GM12878 (cell line): Measurements from ENCODE around the gene SLC22A23. TPM values are rescaled to one million over a fixed set of nuclear protein-coding genes. Genes with fewer than 3 reads are reported as not detected.

Source experiments
- ATAC-seq: fragments of 200-7000 bp; cut with Tn5 transposase; 3 replicates; pipeline ENCODE4 v1.9.1; 2020; ENCODE audit warnings: mild to moderate bottlenecking, moderate library complexity
- BruUV-seq: library from RNA; stranded (reverse); fragments of 400-500 nt; replicated peaks from 2 replicates; lab custom pipeline; 2021; lab: Mats Ljungman, UMichigan
- CTCF ChIA-PET: fragments of 300-600 bp; sonication (Branson Sonifier 250); formaldehyde crosslinking; extraction: SDS; loops from one replicate; lab custom pipeline; 2021; ENCODE audit warnings: inconsistent platforms; lab: Yijun Ruan, JAX
- POLR2A ChIA-PET: fragments of 350-600 bp; formaldehyde crosslinking; extraction: SDS; loops from one replicate; lab custom pipeline; 2021; ENCODE audit warnings: inconsistent platforms; lab: Charles Lee
- RAD21 ChIA-PET: fragments of 300-600 bp; sonication (Branson Sonifier 250); formaldehyde crosslinking; loops from one replicate; lab custom pipeline; 2023; ENCODE audit warnings: antibody characterized with exemption; ENCODE audit not compliant: unreplicated experiment; lab: Charles Lee
- SMC1A ChIA-PET: fragments of 300-600 bp; sonication (Branson Sonifier 250); formaldehyde crosslinking; loops from one replicate; lab custom pipeline; 2023; ENCODE audit not compliant: unreplicated experiment, uncharacterized antibody; lab: Charles Lee
- DNase-seq: peaks from one replicate; pipeline ENCODE4 v3.0.0-alpha.2; 2011; ENCODE audit warnings: low read depth, low spot score
- FAIRE-seq: peaks from 3 replicates; lab custom pipeline; 2011; peaks lifted over from hg19 to GRCh38; lab: Jason Lieb, UNC
- H2AFZ ChIP-seq: 2 replicates; pipeline ENCODE4 v1.6.0; 2011; ENCODE audit warnings: low read depth, low read length, control low read depth; ENCODE audit not compliant: control insufficient read depth
- H3K27ac ChIP-seq: 2 replicates; pipeline ENCODE4 v1.5.1; 2011; ENCODE audit warnings: control low read depth; ENCODE audit not compliant: control insufficient read depth, insufficient read depth
- H3K27me3 ChIP-seq, 2 experiments: replicated peaks in 1 of 2; 2 replicates each; pipeline versions ENCODE4 v1.6.0 to v1.6.1; 2011; ENCODE audit warnings: low read length in 1 of 2; ENCODE audit not compliant: control insufficient read depth in 2 of 2, insufficient read depth in 2 of 2
- H3K36me3 ChIP-seq, 2 experiments: 2 replicates each; pipeline ENCODE4 v1.5.1; 2011; ENCODE audit warnings: low read length in 1 of 2; ENCODE audit not compliant: control insufficient read depth in 2 of 2, insufficient read depth in 2 of 2
- H3K4me1 ChIP-seq: 2 replicates; pipeline ENCODE4 v1.6.1; 2011; ENCODE audit warnings: mild to moderate bottlenecking, low read length, moderate library complexity, mixed read lengths; ENCODE audit not compliant: control insufficient read depth, insufficient read depth
- H3K4me2 ChIP-seq: 2 replicates; pipeline ENCODE4 v1.6.0; 2011; ENCODE audit warnings: control low read depth; ENCODE audit not compliant: control insufficient read depth, insufficient read depth
- H3K4me3 ChIP-seq: fragments of 200-600 bp; sonication (generic); 2 replicates; pipeline ENCODE4 v1.5.1; 2016
- H3K79me2 ChIP-seq: 2 replicates; pipeline ENCODE4 v1.6.0; 2011; ENCODE audit warnings: low read length; ENCODE audit not compliant: control insufficient read depth, insufficient read depth
- H3K9ac ChIP-seq: 2 replicates; pipeline ENCODE4 v1.8.0; 2011; ENCODE audit warnings: low read length, control low read depth, mixed read lengths; ENCODE audit not compliant: control insufficient read depth, insufficient read depth
- H3K9me3 ChIP-seq: replicated peaks from 3 replicates; pipeline ENCODE4 v1.5.1; 2011; ENCODE audit warnings: mild to moderate bottlenecking, low read length; ENCODE audit not compliant: control insufficient read depth, insufficient read depth
- H4K20me1 ChIP-seq: 2 replicates; pipeline ENCODE4 v1.6.0; 2011; ENCODE audit not compliant: control insufficient read depth, insufficient read depth
- CEBPB ChIP-seq, 2 experiments: fragments of 150-350 bp in 1 of 2; IDR thresholded peaks; 2 replicates each; pipeline ENCODE4 v1.6.1; 2012 to 2014; ENCODE audit warnings: low read depth in 2 of 2, low read length in 2 of 2, borderline replicate concordance in 1 of 2, inconsistent platforms in 1 of 2
- EZH2 ChIP-seq: IDR thresholded peaks from 2 replicates; pipeline ENCODE4 v1.6.1; 2012; ENCODE audit warnings: low read depth, mild to moderate bottlenecking, control low read depth, inconsistent platforms, low read length, borderline replicate concordance; ENCODE audit not compliant: control insufficient read depth
- KAT2A ChIP-seq: conservative IDR thresholded peaks from 2 replicates; pipeline ENCODE4 v1.6.1; 2011; ENCODE audit warnings: low read depth, low read length; ENCODE audit not compliant: control insufficient read depth
- KDM1A ChIP-seq: fragments of 200-600 bp; sonication (generic); IDR thresholded peaks from 2 replicates; pipeline ENCODE4 v1.6.1; 2016; ENCODE audit warnings: borderline replicate concordance
- LARP7 ChIP-seq: fragments of 450-650 bp; IDR thresholded peaks from 2 replicates; pipeline ENCODE4 v1.6.1; 2017; ENCODE audit warnings: mild to moderate bottlenecking
- MEF2A ChIP-seq: IDR thresholded peaks from 2 replicates; pipeline ENCODE4 v1.6.1; 2011; ENCODE audit warnings: low read depth, mild to moderate bottlenecking, low read length, moderate library complexity; ENCODE audit not compliant: insufficient read depth
- PKNOX1 ChIP-seq: fragments of 450-650 bp; IDR thresholded peaks from 2 replicates; pipeline ENCODE4 v1.6.1; 2016; ENCODE audit warnings: mild to moderate bottlenecking
- RAD21 ChIP-seq: IDR thresholded peaks from 2 replicates; pipeline ENCODE4 v1.6.1; 2011; ENCODE audit warnings: mild to moderate bottlenecking, low read depth, low read length, moderate library complexity; ENCODE audit not compliant: insufficient read depth
- RB1 ChIP-seq: fragments of 450-650 bp; formaldehyde crosslinking; IDR thresholded peaks from 2 replicates; pipeline ENCODE4 v1.6.1; 2017; ENCODE audit warnings: mild to moderate bottlenecking, borderline replicate concordance
- RELB ChIP-seq: fragments of 450-650 bp; IDR thresholded peaks from 2 replicates; pipeline ENCODE4 v1.6.1; 2017; ENCODE audit warnings: low read depth, mild to moderate bottlenecking, moderate library complexity
- STAT3 ChIP-seq: IDR thresholded peaks from 2 replicates; pipeline ENCODE4 v1.6.1; 2011; ENCODE audit warnings: low read depth, low read length, improper control_type of control experiment
- SUZ12 ChIP-seq: fragments of 200-600 bp; sonication (generic); IDR thresholded peaks from one replicate; pipeline ENCODE4 v1.6.1; 2018; ENCODE audit warnings: antibody characterized with exemption, mild to moderate bottlenecking; ENCODE audit not compliant: unreplicated experiment
- ZZZ3 ChIP-seq: IDR thresholded peaks from 2 replicates; pipeline ENCODE4 v1.6.1; 2011; ENCODE audit warnings: low read depth; ENCODE audit not compliant: control insufficient read depth, insufficient read length
- WGBS: methylation state at CpG from one replicate; pipeline ENCODE4 v1.1.6; 2016; ENCODE audit warnings: low lambda C conversion rate; ENCODE audit not compliant: insufficient replicate concordance, insufficient coverage; ENCODE audit errors: missing lambda C conversion rate; 5-methylcytosine and 5-hydroxymethylcytosine counted together
- in situ Hi-C: fragments of 300-500 bp; cut with MboI; formaldehyde crosslinking; loops from 9 replicates; pipeline ENCODE4 v1.14.3; 2018; ENCODE audit warnings: mixed read lengths
- intact Hi-C: fragments of 100-400 bp; cut with micrococcal nuclease; formaldehyde crosslinking; loops from one replicate; pipeline ENCODE4 v1.14.2; 2022; ENCODE audit not compliant: unreplicated experiment
- polyA plus RNA-seq, 11 experiments: library from polyadenylated mRNA; depleted of rRNA in 4 of 11; unstranded in 6 of 11; stranded (reverse) in 5 of 11; fragments of >200 nt; fragmentation: Nextera tagmentation in 4 of 11; fragmentation: Illumina TruSeq in 1 of 11; extraction: Ambion mirVana in 4 of 11; extraction: Trizol in 1 of 11; gene quantifications; 1 replicate in 1 of 11; 2 replicates in 10 of 11; pipeline versions ENCODE4 v1.2.1 to v1.2.3, GENCODE V29; 2011 to 2016; ENCODE audit warnings: inconsistent platforms in 2 of 11, missing spikeins in 2 of 11, low read depth in 1 of 11
- total RNA-seq, 4 experiments: library from RNA; depleted of rRNA in 3 of 4; stranded (reverse); fragments of >200 nt in 3 of 4; fragmentation: Illumina TruSeq in 1 of 4; extraction: Trizol in 1 of 4; gene quantifications; 2 replicates each; pipeline versions ENCODE4 v1.2.1 to v1.2.3, GENCODE V29; 2013 to 2021

SLC22A23 gene
- total and polyA plus RNA-seq, 10 of the 15 experiments (the other 5 are each of a cell fraction or from before 2014, with no cell fraction given), result 0.20 to 2.4 (median 0.74) TPM

- Histone ChIP-seq H3K4me2 (no peak overlapping the region), H3K27me3 (peaks cover 0 to under 1% of the 10 kb centered on the region in 2 experiments; a peak in 1 of 4 replicates), H3K4me1 (no peaks in the 10 kb centered on the region), H4K20me1 (no peaks in the 10 kb centered on the region), H2AFZ (no peak overlapping the region), H3K9me3 (no peaks in the 10 kb centered on the region), H3K79me2 (no peaks in the 10 kb centered on the region), H3K9ac (no peak overlapping the region), H3K4me3 (no peak overlapping the region), H3K27ac (no peak overlapping the region), H3K36me3 (no peaks in the 10 kb centered on the region)
- CTCF ChIA-PET, result interaction anchor here (1.0 to 1.5 kb wide), 2 partner anchors 158 to 436 kb away, joined by 4 to 6 read pairs; no protein-coding TSS in a partner anchor
- ATAC-seq (no peak), FAIRE-seq (no peak), DNase-seq (no peak)
- RAD21 ChIA-PET, result interaction anchor here (0.9 to 1.1 kb wide), 2 partner anchors 17 to 435 kb away, joined by 3 read pairs; no protein-coding TSS in a partner anchor
- 16% methylated on average over 9 of the region's 11 CpGs for WGBS
- in situ Hi-C loops, result no loop called here
- TF ChIP-seq RELB, result no peak
- no TSS peak for BruUV-seq
- POLR2A ChIA-PET, result no interaction called here
- intact Hi-C loops, result no loop called here
- SMC1A ChIA-PET, result interaction anchor here (0.8 to 1.2 kb wide), 4 partner anchors 28 to 115 kb away, joined by 3 to 4 read pairs (median 4); no protein-coding TSS in a partner anchor
Measured at GRCh38 chr6:3296537-3296936, 160.3 kb downstream of the SLC22A23 start.

- FAIRE-seq (no peak), DNase-seq (no peak), ATAC-seq (no peak)
- no peaks in the 10 kb centered on the region for H3K4me1 ChIP-seq
- no peak overlapping the region for H2AFZ ChIP-seq
- no peaks in the 10 kb centered on the region for H3K79me2 ChIP-seq
- H3K36me3 ChIP-seq, result no peaks in the 10 kb centered on the region
- no TSS peak for BruUV-seq
- in situ Hi-C loops, result no loop called here
- H3K9me3 ChIP-seq, result no peaks in the 10 kb centered on the region
- ChIA-PET RAD21 (interaction anchor here (0.9 to 1.1 kb wide), 2 partner anchors 16 to 436 kb away, joined by 3 read pairs; no protein-coding TSS in a partner anchor), SMC1A (interaction anchor here (0.8 to 1.2 kb wide), 4 partner anchors 28 to 115 kb away, joined by 3 to 4 read pairs (median 4); no protein-coding TSS in a partner anchor), CTCF (interaction anchor here (1.0 to 1.5 kb wide), 2 partner anchors 158 to 436 kb away, joined by 4 to 6 read pairs; no protein-coding TSS in a partner anchor), POLR2A (no interaction called here)
- 42% methylated on average over 10 of the region's 10 CpGs for WGBS
- no peak overlapping the region for H3K9ac ChIP-seq
- no peak overlapping the region for H3K27ac ChIP-seq
- no peak overlapping the region for H3K4me3 ChIP-seq
- intact Hi-C loops, result no loop called here
- H4K20me1 ChIP-seq, result no peaks in the 10 kb centered on the region
- H3K4me2 ChIP-seq, result no peak overlapping the region
- H3K27me3 ChIP-seq, result no peaks in the 10 kb centered on the region
- TF ChIP-seq RAD21 (no peak), PKNOX1 (no peak), CEBPB (IDR thresholded peaks at IDR 0.05; ENCODE audit: borderline replicate concordance in 1 of 2, low read depth in 2 of 2, low read length in 2 of 2) (no peak), EZH2 (no peak), KDM1A (no peak), SUZ12 (no peak), RB1 (no peak), STAT3 (no peak), ZZZ3 (no peak), MEF2A (no peak), KAT2A (no peak), LARP7 (no peak)
Measured at GRCh38 chr6:3296078-3296477, 160.8 kb downstream of the SLC22A23 start.
